SK-N-DZ (cell line): ENCODE data around the gene MYO10.
"Not testable (repeated sequence)": the region's sequence is repeated elsewhere in the genome, so short reads cannot be mapped to it uniquely, and the experiment has no call there.

Source experiments
- DNase-seq: peaks from one replicate; pipeline ENCODE4 v3.0.0-alpha.2; 2015; ENCODE audit warnings: low spot score

Gene MYO10

DNA sequence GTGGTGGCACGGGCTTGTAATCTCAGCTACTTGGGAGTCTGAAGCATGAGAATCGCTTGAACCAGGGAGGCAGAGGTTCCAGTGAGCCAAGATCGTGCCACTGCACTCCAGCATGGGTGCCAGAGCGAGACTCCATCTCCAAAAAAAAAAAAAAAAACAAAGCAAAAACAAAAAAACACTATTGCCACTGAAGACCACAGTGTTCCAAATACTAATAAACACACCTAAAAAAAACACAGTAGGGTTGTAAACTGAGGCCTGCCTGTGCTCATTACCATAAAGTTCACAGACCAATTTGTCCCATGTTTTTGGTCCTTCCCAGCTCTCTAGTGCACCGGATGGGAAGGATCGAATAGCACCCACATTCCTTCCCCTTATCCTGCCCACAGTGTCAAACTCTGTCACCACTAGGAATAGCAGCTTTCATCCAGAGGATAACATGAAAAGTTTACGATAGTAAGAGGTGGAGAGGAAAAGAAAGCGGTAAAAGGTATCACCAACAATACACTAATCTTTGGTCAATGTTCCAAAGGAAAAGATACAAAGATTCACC lies 49.2 kb downstream of the MYO10 start:
- DNase-seq: no peak

DNA sequence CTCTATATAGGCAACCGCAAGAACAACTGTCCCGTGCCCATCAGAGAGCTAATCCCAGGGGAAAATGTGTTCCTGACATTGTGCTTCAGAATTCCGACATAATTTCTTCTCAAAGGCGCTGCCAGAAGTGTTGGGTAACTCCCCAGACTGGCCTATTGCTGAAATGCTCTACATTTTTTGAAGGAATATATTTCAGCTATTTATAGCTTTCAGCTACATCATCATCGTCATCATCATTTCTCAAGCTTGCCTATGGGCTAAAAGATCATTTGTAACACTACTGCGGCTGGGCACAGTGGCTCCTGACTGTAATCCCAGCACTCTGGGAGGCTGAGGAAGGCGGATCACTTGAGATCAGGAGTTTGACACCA lies 49.7 kb downstream of the MYO10 start:
- no peak for DNase-seq

DNA sequence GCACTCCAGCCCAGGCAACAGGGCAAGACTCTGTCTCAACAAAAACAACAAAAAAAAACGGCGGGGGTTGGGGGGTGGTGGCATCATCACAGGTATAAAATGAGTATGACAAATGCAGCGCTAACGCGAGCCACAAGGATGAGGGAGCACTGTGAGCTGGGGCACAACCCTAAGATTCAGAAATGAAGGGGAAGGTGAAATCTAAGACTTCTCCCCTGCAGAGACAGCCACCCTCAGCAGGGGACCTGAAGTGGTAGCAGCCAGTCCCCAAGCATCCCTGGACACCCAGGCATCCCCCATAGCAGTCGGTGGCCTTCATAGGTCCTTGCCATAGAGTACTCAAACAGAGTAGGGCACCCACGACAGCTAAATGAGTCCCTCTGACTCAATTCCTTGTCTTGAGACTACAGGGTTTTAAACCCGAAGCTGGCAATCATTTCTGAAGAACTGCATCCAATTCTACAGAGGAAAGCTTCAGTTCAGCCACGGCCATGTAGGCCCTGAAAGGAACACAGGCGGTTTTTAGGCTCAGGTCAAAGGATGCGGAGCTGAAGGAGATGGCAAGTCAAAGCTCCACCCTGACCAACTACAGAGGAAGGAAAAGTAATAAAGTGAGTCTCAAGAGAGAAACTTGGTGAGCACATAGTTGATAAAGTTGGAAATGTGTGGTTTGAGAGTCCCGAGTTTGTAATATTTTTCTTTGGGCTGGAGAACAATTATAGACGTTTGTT lies 50.3 kb downstream of the MYO10 start:
- DNase-seq: no peak

DNA sequence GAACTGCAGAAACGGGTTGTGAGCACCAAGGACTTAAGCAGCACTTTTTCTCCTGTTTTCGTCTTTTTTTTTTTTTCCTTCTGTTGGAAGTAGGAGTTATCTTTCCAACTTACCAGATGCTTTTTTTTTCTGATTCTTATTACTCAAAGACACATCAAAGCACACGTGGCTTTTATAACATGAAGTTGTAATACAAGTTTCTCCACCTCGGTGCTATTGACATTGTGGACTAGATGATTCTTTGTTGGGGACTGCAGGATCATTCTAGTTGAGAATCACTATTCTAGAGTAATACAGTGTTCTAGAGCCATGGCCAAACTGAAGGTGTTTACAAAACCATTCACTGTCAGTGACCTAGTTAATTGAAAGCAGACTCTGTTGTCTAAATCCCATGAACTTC lies 51.5 kb downstream of the MYO10 start:
- no peak for DNase-seq

DNA sequence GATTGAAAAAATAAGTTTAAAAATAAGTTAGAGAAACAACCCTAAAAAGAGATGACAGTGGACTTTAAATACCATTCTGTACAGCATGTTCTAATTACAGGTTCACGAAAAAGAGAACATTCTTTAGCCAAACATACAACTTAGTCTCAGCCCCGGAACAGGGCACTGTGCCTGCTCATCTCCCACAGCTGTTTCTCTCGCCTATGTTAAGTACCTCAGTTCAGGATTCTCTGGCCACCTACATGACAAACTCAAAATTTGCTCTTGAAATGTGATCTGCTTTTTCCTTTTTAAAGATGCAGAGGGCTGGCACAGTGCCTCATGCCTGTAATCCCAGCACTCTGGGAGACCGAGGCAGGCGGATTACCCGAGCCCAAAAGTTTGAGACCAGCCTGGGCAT lies 52.3 kb downstream of the MYO10 start:
- no peak for DNase-seq

DNA sequence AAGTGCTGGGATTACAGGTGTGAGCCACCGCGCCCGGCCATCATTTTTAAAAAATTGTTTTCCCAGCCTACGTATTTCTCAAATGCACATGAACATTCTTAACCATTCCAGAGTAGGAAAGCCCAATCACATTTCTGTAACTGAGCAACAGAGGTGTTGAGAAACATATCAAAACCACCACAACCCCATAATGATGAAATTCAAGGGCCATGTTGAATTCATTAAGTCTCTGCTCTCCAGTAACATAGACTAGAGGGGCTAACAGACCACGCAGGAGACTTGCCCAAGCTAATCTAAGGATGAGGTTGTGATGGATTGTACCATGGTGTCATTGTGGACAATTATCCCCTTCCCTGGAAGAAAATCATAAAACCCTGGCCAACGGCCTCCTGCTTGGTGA lies 52.9 kb downstream of the MYO10 start:
- no peak for DNase-seq

DNA sequence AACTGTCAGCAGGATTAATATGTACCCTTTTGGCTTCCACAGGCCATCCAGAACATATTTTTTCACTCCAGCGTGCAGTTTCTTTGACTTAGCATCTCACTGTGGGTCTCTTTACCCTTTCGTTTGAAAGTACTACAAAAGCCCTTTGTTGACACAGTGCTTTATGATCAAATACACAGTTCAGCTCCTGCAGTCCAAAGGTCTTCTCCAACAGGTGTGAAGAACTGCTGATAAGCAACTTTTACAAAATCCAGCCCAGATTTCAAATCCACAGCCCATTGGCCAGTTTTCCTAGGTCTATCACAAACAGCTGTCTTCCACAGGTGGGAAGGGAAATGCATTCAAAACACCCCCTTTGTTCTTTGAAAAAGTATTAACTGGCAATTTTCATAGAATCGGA lies 54.8 kb downstream of the MYO10 start:
- DNase-seq: no peak

DNA sequence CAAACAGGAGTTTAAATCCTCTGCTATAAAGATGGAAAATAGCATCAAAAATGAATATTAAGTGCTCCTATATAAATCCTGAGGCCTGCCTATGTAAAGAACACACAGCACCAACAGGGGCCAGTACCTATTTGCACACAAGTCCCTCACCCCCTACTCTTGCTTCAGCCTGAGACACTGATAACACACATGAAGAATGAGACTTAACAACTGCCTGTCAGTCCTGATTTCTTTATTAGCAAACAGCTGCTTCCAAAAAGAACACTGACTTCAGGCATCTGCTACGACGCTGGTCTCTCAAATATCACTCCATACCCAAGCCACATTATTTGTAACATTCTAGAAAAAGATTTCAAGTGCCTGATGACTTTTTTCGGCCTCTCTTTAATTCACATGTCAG lies 55.5 kb downstream of the MYO10 start:
- no peak for DNase-seq

DNA sequence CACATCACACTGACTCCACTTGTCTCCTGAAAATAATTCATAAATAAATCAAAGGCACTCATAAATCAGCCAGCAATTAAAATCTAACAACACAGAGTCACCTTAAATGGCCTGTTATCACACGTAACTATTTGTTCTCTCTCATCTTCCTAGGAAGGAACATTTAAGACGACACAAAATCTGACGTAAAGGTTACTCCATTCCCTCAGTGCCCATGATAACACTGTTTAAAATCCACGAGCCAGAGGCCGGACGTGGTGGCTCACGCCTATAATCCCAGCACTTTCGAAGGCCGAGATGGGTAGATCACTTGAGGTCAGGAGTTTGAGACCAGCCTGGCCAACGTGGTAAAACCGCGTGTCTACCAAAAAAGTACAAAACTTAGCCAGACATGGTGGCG lies 56.4 kb downstream of the MYO10 start:
- DNase-seq: no peak

DNA sequence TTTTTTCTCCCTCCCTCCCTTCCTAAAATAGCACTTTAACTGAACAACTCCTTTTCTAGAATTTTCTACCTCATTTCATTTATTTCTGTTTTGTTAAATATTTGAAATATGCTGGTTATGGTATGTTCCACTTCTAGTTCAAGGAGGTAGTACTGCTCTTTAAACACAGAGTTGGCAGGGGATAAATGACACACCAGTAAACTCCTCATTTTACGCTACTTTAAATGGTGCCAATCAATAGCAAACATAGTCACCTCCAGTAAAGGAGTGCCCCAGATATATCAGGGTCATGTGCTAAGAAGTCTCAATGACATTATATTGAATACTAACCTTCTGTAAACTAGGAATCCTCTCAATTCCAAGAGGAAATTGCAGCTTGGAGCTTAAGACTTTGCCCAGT lies 56.9 kb downstream of the MYO10 start:
- DNase-seq: no peak

DNA sequence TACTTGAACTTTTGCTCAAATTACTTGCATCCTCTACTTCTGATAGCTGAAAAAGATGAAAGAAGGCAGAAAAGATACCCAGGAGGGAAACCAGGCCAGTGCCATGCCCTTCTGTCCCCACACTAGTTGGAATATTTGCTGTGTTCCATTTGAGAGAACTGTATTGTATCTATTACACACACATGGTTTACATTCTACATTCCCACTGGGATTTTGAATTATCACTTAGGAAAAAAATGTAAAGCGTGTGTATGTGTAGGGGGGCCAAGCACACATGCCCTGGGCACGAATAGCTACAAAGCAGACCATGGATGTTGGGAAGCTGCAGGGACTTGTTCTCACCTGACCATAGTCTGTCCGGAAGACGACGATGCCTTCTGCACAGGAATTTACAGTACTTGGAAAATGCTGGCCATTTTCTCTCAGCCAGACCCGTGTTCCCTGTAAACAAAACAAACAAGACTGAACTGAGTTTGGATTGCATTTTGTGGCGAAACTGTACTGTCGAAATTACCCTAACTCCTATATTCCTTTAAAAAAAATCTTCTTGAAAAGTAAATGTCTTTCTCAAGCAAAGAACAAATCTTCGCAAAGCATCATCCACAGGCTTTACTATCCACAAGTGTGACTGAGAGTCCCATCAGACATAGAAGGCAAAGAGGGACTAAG lies 58.7 kb downstream of the MYO10 start:
- DNase-seq: no peak

DNA sequence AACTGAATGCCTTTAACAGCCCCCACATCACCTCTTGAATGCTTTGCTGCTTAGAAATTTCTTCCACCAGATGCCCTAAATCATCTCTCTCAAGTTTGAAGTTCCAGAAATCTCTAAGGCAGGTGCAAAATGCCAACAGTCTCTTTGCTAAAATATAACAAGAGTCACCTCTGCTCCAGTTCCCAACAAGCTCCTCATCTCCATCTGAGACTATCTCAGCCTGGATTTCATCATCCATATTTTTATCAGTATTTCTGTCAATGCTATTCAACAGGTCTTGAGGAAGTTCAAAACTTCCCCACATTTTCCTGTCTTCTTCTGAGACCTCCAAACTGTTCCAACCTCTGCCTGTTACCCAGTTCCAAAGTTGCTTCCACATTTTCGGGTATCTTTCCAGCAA lies 61.7 kb downstream of the MYO10 start:
- not testable (repeated sequence) for DNase-seq

DNA sequence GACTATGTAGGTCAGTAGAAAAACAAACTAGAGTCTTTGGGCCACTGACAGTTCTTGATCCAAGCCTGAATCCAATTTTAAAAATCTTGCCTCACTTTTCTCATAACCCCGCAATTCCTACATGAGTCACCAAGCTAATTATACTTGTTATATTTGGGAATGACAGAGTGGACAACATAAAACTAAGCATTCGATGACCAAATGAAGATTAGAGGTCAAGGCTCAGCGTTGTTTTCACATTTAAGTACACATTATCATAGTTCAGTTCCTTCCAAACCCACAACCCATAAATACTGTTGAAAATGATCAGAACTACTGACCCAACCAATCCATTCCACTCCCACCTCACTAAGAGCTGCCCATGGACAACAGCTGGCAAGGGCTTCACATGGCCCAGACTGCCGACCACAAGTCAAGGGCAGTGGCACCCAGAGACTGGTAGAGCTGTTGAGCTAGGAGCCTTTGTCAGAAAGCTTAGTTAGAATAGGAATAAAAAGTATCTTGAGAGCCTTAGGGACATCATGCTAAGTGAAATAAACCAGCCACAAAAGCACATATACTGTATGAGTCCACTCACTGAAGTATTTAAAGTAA lies 64.2 kb downstream of the MYO10 start:
- DNase-seq: no peak

DNA sequence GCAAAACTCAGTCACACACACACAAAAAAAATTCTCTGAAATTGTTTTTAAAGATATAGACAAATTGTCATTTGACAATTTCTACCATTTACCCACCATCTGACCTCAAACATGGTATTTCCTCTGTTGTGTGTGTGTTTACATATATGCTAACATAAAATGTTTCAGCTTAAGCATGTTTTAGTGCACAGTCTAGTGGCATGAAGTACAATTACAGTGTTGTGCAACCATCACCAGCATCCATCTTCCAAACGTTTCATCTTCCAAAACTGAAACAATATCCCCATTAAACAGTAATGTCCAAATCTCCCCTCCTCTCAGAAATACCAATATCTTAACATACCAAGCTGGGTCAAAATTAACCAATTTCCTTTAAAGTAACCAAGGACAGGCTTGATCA lies 65.2 kb downstream of the MYO10 start:
- no peak for DNase-seq

DNA sequence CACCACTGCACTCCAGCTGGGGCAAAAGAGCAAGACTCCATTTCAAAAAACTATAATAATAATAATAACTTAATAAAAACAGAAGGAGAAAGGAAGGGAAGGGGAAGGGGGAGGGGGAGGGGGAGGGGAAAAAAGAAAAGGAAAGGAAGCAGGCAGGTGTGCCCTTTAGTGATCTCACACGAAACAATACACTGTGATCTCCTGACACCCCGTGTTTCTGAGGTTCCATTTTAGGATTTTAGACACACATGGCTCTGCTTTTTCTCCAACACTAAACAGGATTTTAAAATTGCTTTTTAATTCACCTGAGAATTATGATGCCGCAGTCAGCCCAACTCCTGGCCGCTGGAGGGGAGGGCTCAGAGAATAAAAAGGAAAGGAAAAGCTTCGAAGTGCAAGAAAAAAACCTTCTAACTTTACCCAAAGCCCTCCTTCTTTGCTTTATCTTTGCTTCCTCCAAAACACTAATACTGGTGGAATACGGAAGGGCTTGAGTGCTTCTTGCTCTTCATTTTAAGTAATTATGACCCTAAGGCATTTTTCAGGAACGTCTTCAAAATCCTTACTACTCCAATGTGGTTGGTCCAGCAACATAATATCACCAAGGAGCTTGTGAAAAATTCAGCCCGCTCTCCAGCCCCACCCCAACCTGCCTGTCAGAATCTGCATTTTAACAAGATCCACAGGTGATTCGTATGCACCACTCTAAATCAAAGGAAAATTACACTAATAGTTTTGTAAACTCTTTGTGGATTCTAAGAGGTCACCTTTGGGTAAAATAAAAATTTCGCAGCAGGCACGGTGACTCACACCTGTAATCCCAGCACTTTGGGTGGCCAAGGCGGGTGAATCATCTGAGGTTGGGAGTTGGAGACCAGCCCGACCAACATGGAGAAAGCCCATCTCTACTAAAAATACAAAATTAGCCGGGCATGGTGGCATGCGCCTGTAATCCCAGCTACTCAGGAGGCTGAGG lies 66.0 kb downstream of the MYO10 start:
- no peak for DNase-seq

DNA sequence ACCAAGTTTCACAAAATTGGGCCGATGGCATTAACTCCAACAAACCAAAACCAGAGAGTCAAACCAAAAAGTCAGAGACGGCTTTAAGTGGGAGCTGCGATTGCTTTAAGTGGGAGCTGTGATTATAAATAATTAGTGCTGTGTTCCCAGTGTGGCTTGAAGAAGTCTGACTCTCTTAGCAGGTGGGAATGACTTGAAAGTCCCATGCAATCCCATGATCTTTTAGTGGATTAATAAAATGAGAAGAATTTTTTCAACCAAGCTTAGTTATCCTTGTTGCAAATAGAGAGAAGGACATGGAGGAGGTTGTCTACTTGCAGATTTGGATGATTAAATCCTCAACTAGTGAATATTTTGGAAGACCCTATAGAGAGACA lies 68.5 kb downstream of the MYO10 start:
- DNase-seq: no peak

DNA sequence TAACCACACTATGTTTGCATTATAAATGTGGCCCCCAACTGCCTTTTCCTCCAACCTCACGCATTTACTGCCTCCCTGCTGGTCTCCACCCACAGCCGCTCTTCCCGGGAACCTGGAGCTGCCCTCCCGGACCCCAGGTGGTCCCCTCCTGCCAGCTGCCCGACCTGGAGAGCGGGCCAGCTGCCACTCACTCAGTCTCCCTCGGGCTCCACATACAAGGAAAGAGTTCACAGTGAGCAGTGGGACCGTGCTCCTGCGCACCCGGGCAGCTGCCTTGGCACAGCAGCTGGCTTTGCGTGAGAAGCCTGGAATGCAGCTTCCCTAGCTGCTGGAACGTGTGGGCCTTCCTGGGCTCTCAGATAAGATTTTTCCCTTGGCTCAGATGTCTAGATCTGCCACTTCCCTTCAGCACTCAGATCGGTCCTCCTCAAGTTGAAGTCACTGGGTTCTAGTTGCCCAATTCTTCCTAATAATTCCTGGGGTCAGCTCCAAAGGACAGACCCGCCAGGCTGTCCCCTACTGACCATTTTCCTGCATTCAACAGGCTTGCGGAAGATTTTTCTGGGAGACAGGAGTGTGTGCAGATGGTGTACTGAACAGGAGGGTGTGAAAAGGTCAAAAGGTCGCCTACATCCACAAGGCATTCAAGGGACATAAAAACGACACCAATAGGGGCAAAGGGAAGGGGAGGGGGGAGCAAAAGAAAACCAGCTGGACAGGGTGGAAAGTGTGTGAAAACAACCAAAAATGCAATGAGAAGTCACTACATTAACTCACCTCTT lies 69.1 kb downstream of the MYO10 start:
- DNase-seq: no peak

DNA sequence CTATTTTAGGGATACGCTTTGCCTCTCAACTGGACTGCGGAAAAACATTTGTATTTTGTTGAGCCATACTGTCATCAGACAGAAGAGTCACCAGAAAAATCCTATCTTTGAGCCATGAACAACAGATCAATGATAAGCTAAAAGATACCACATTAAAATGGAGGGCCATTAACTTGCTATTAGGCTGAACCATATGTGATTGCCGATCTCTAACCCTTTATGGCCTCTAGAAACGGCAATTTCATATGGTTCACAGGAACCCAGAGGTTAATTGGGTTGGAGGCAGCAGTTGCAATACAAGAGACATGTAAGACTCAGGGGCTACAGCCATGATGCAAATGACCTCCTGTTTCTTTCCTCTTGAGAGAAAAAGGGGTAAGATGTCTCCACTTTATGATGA lies 69.8 kb downstream of the MYO10 start:
- no peak for DNase-seq

DNA sequence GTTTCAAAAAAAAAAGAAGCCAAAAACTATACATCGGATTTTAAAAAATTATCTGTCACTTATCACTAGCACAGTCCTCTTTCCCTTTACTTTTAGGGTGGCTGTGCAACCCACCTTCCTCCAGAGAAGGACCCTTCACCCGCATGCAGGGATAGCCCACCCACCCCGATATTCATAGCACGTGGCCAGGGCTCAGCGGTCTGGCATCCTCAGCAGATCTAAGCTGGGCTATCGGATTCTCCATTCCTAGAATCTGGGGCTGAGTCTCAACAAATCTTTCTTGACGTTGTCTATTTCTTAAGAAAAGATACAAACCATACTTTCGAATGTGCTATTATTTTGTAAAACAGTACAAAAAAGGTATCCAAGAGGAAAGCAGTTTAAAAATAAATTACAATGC lies 70.9 kb downstream of the MYO10 start:
- no peak for DNase-seq

DNA sequence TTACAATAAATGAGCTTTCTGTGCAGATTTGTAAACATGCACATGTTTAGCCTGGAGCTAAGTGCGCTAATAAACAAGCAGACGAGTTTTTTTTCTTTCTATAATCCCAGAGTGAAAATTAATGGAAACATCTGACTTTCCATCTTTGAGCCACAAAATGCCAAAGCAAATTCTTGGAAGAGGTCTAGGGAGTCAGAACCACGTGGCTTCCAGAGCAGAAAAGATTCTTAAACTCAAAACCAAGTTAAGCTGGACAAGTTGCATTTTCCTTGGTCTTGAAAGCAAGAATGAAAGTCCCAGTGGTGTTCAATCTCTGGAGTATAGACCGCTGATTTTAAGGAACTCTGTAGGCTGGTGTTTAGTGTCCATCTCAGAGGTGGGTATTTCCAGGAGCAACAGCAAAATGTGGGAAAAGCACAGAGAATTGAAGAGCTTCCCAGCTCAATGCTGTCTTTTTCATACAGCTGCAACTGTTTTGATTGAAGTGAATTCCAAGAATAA lies 71.4 kb downstream of the MYO10 start:
- DNase-seq: no peak

DNA sequence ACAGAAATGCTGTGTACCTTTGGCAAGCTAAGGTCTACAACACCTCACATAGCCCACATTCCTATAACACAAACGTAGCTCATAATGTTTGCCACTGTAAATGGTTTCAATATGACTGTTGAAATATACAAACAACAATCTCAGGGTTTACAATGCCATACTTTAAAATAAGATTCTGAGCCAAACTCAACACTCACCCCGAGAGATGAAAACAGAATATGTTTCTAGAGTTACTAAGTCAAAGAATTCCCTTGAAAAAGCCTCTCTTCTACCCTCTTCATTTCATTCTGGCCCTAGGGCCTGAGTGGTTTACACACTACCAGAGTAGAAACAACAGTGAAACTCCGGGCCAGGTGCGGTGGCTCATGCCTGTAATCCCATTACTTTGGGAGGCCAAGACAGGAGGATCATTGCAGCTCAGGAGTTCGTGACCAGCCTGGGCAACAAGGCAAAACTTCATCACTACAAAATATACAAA lies 72.6 kb downstream of the MYO10 start:
- DNase-seq: no peak
